Left renal cortex interstitium (tissue), 4 donors: ENCODE results near the gene ST6GAL1. TPM values are rescaled to one million over a fixed set of nuclear protein-coding genes. Genes with fewer than 3 reads are reported as not detected.
"Not testable (repeated sequence)": the region's sequence is repeated elsewhere in the genome, so short reads cannot be mapped to it uniquely, and the experiment has no call there.

Experiments
- DNase-seq, 4 donors: peaks; one replicate each; pipeline ENCODE4 v3.0.0-alpha.2; 2013; ENCODE audit warnings: low read depth in 4 of 4, low spot score in 2 of 4, missing footprints in 1 of 4
- polyA plus RNA-seq, 4 donors: library from polyadenylated mRNA; unstranded; fragments of 120-200 nt; gene quantifications; one replicate each; pipeline ENCODE4 v1.2.1, GENCODE V29; 2013; ENCODE audit not compliant: insufficient read length in 4 of 4

The ST6GAL1 gene
- polyA plus RNA-seq: 10 to 100 TPM; 59.8 to 88.3 (median 72.0) TPM

- peak in 3 of 4 donors; percentile 52 to 67 (median 66) for DNase-seq
Measured at GRCh38 chr3:186930143-186930640, at the start of gene ST6GAL1. Gene ST6GAL1, plus strand, starts transcription at chr3:186930526. Its CDS starts 112,178 bp downstream, at chr3:187042704.

GRCh38 chr3:186882150-186882524 lies 48.2 kb upstream of the ST6GAL1 start:
- DNase-seq: no peak

- no peak for DNase-seq
Measured at GRCh38 chr3:186882881-186883685, 47.2 kb upstream of the ST6GAL1 start.

GRCh38 chr3:186883686-186884058 lies 46.7 kb upstream of the ST6GAL1 start:
- DNase-seq: no peak

GRCh38 chr3:186884868-186885267 lies 45.5 kb upstream of the ST6GAL1 start:
- DNase-seq: not testable (repeated sequence)

GRCh38 chr3:186886202-186886981 lies 43.9 kb upstream of the ST6GAL1 start:
- no peak for DNase-seq

GRCh38 chr3:186887507-186887938 lies 42.8 kb upstream of the ST6GAL1 start:
- DNase-seq: not testable (repeated sequence)

GRCh38 chr3:186888569-186888968 lies 41.8 kb upstream of the ST6GAL1 start:
- DNase-seq: no peak

- DNase-seq: not testable (repeated sequence)
Measured at GRCh38 chr3:186889698-186890097, 40.6 kb upstream of the ST6GAL1 start.

- DNase-seq: no peak
Measured at GRCh38 chr3:186890911-186891310, 39.4 kb upstream of the ST6GAL1 start.

- DNase-seq: not testable (repeated sequence)
Measured at GRCh38 chr3:186893071-186893470, 37.3 kb upstream of the ST6GAL1 start.

- no peak for DNase-seq
Measured at GRCh38 chr3:186895406-186895805, 34.9 kb upstream of the ST6GAL1 start.

GRCh38 chr3:186896006-186896405 lies 34.3 kb upstream of the ST6GAL1 start:
- DNase-seq: no peak

GRCh38 chr3:186896875-186897274 lies 33.5 kb upstream of the ST6GAL1 start:
- DNase-seq: peak in 2 of 4 donors; percentile 39 to 50

GRCh38 chr3:186901135-186901734 lies 29.1 kb upstream of the ST6GAL1 start:
- no peak for DNase-seq

- no peak for DNase-seq
Measured at GRCh38 chr3:186902154-186902553, 28.2 kb upstream of the ST6GAL1 start.

GRCh38 chr3:186902713-186903112 lies 27.6 kb upstream of the ST6GAL1 start:
- no peak for DNase-seq

- not testable (repeated sequence) for DNase-seq
Measured at GRCh38 chr3:186903676-186904075, 26.6 kb upstream of the ST6GAL1 start.

- not testable (repeated sequence) for DNase-seq
Measured at GRCh38 chr3:186907075-186907474, 23.3 kb upstream of the ST6GAL1 start.

- DNase-seq: no peak
Measured at GRCh38 chr3:186909078-186909853, 21.1 kb upstream of the ST6GAL1 start.
